B cell (primary cell): ENCODE measurements around the gene MAMLD1.

Experiments used
- EZH2 ChIP-seq: IDR thresholded peaks from 2 replicates; pipeline ENCODE4 v1.6.1; 2012; ENCODE audit warnings: borderline replicate concordance, low read depth, mild to moderate bottlenecking, moderate library complexity, low read length; ENCODE audit not compliant: insufficient read depth, poor library complexity, severe bottlenecking
- TF ChIP-seq, protein P1 (sequence below): fragments of 200-600 bp; IDR thresholded peaks from one replicate; pipeline ENCODE4 v1.8.0; 2022; ENCODE audit warnings: antibody characterized with exemption, mild to moderate bottlenecking

DNA sequence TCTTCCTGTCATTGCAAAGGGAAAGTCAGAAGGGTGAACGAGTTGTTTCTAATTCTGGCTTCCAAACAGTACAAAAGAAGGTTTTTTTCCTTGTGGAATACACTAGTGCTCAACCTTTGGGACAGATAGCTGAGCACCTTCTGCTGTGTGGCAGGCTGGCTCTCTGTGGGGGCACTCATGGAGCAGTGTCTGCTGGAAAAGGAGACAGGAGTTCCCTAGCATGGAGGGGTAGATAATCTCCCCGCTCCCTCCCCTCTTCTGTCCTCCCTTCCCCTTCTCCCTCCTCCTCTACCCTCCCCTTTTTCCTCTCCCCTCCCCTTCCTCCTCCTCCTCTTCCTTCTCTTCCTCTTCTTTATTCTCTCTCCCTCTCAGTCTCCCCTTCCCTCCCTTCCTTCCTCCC is 142.9 kb downstream of the MAMLD1 start:
- TF ChIP-seq, protein P1, sequence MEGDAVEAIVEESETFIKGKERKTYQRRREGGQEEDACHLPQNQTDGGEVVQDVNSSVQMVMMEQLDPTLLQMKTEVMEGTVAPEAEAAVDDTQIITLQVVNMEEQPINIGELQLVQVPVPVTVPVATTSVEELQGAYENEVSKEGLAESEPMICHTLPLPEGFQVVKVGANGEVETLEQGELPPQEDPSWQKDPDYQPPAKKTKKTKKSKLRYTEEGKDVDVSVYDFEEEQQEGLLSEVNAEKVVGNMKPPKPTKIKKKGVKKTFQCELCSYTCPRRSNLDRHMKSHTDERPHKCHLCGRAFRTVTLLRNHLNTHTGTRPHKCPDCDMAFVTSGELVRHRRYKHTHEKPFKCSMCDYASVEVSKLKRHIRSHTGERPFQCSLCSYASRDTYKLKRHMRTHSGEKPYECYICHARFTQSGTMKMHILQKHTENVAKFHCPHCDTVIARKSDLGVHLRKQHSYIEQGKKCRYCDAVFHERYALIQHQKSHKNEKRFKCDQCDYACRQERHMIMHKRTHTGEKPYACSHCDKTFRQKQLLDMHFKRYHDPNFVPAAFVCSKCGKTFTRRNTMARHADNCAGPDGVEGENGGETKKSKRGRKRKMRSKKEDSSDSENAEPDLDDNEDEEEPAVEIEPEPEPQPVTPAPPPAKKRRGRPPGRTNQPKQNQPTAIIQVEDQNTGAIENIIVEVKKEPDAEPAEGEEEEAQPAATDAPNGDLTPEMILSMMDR: no peak
- no peak for TF ChIP-seq EZH2
